ENCODE data around the gene PRDM15. TPM values are rescaled to one million over a fixed set of nuclear protein-coding genes. Genes with fewer than 3 reads are reported as not detected.

Gene PRDM15
- total RNA-seq, 3 donors from 2014 or later (not counting 1 experiment from before 2014, with no cell fraction given): 11.4 to 13.5 (median 11.9) TPM

GRCh38 chr21:41810597-41810932 is 68.6 kb downstream of the PRDM15 start:
- DNase-seq: no peak
- no peak for ATAC-seq
- Mint-ChIP-seq H3K27ac (no peak overlapping the region), H3K4me3 (no peak overlapping the region), H3K9me3 (peaks cover 8 to 9% of the 10 kb centered on the region in 2 donors), H3K36me3 (peaks cover 6% of the 10 kb centered on the region), H3K27me3 (ENCODE audit: low read depth in 2 of 2) (no peaks in the 10 kb centered on the region), H3K4me1 (peaks cover 0 to 16% of the 10 kb centered on the region in 2 donors)
- Histone ChIP-seq H3K4me1 (ENCODE audit: control insufficient read depth, insufficient read depth, low read length) (no peaks in the 10 kb centered on the region), H3K27me3 (ENCODE audit: control insufficient read depth, insufficient read depth, low read length) (no peaks in the 10 kb centered on the region), H3K9me3 (ENCODE audit: control insufficient read depth, insufficient read depth, low read length) (no peaks in the 10 kb centered on the region), H3K4me3 (ENCODE audit: low read length) (no peak overlapping the region), H3K36me3 (ENCODE audit: control insufficient read depth, insufficient read depth, low read length) (peaks cover 38% of the 10 kb centered on the region), H3K27ac (ENCODE audit: low read length) (no peak overlapping the region)
- TF ChIP-seq, protein P1, sequence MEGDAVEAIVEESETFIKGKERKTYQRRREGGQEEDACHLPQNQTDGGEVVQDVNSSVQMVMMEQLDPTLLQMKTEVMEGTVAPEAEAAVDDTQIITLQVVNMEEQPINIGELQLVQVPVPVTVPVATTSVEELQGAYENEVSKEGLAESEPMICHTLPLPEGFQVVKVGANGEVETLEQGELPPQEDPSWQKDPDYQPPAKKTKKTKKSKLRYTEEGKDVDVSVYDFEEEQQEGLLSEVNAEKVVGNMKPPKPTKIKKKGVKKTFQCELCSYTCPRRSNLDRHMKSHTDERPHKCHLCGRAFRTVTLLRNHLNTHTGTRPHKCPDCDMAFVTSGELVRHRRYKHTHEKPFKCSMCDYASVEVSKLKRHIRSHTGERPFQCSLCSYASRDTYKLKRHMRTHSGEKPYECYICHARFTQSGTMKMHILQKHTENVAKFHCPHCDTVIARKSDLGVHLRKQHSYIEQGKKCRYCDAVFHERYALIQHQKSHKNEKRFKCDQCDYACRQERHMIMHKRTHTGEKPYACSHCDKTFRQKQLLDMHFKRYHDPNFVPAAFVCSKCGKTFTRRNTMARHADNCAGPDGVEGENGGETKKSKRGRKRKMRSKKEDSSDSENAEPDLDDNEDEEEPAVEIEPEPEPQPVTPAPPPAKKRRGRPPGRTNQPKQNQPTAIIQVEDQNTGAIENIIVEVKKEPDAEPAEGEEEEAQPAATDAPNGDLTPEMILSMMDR (IDR thresholded peaks at IDR 0.05): no peak
- intact Hi-C loops (cut with micrococcal nuclease): no loop called here
- 96% methylated on average over 13 of the region's 13 CpGs for WGBS (ENCODE audit: insufficient coverage)

DNA sequence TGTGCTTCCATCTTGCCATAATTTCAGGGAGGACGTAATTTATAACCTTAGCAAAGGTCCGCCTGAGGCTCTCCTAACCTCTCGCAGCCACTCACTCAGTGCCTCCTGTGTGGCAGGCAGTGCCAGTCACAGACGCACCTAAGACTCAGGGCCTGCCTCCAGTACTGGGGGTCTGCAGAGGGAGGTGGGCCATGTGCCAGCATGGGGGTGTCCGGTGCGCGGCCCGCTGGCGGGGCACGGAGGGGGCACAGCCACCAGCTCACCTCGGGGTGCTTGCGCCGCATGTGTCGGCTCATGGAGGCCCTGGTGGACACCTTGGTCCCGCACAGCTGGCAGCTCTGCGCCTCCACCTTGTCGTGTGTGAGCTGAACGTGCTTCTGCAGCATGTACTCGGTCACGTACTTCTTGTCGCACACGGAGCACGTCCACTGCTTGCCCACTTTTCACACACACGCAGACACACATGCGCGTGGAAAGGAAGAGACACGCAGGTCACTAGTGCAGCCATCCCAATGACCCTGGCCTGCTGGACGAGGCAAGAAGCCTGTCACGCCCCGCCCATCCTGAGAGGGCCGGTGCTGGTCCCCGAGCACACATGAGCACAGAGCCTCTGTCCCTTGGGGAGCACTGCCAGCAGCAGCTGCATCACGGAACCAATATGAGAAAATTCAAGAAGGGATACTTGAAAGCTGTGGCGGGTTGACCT is 69.1 kb downstream of the PRDM15 start:
- no peak overlapping the region for H3K4me3 ChIP-seq (ENCODE audit: low read length)
- intact Hi-C loops (cut with micrococcal nuclease): loop anchor here (10.0 kb wide), 1 partner anchor 65 kb away; no protein-coding TSS in a partner anchor
- Mint-ChIP-seq H3K27me3 (ENCODE audit: low read depth in 2 of 2) (no peaks in the 10 kb centered on the region), H3K27ac (no peak overlapping the region), H3K36me3 (peaks cover 6% of the 10 kb centered on the region), H3K4me3 (no peak overlapping the region), H3K9me3 (peaks cover 10% of the 10 kb centered on the region in 2 donors), H3K4me1 (peaks cover 0 to 19% of the 10 kb centered on the region in 2 donors)
- ATAC-seq (peak in 1 of 3 donors; percentile 24), DNase-seq (no peak)
- H3K27ac ChIP-seq (ENCODE audit: low read length): no peak overlapping the region
- WGBS (ENCODE audit: insufficient coverage): 97% methylated on average over 34 of the region's 34 CpGs
- TF ChIP-seq, protein P1 (IDR thresholded peaks at IDR 0.05): no peak
- H3K9me3 ChIP-seq (ENCODE audit: control insufficient read depth, insufficient read depth, low read length): no peaks in the 10 kb centered on the region
- H3K27me3 ChIP-seq (ENCODE audit: control insufficient read depth, insufficient read depth, low read length): no peaks in the 10 kb centered on the region
- peaks cover 33% of the 10 kb centered on the region for H3K36me3 ChIP-seq (ENCODE audit: control insufficient read depth, insufficient read depth, low read length)
- H3K4me1 ChIP-seq (ENCODE audit: control insufficient read depth, insufficient read depth, low read length): no peaks in the 10 kb centered on the region

- intact Hi-C loops (cut with micrococcal nuclease): loop anchor here (10.0 kb wide), 1 partner anchor 64 kb away; no protein-coding TSS in a partner anchor
- Mint-ChIP-seq H3K27me3 (ENCODE audit: low read depth in 2 of 2) (no peaks in the 10 kb centered on the region), H3K27ac (no peak overlapping the region), H3K9me3 (peaks cover 10% of the 10 kb centered on the region in 2 donors), H3K36me3 (peaks cover 6% of the 10 kb centered on the region), H3K4me3 (no peak overlapping the region), H3K4me1 (peaks cover 0 to 19% of the 10 kb centered on the region in 2 donors)
- TF ChIP-seq, protein P1 (IDR thresholded peaks at IDR 0.05): no peak
- H3K4me1 ChIP-seq (ENCODE audit: control insufficient read depth, insufficient read depth, low read length): no peaks in the 10 kb centered on the region
- peaks cover 30% of the 10 kb centered on the region for H3K36me3 ChIP-seq (ENCODE audit: control insufficient read depth, insufficient read depth, low read length)
- no peak overlapping the region for H3K27ac ChIP-seq (ENCODE audit: low read length)
- no peak overlapping the region for H3K4me3 ChIP-seq (ENCODE audit: low read length)
- WGBS (ENCODE audit: insufficient coverage): 96% methylated on average over 21 of the region's 22 CpGs
- H3K27me3 ChIP-seq (ENCODE audit: control insufficient read depth, insufficient read depth, low read length): no peaks in the 10 kb centered on the region
- H3K9me3 ChIP-seq (ENCODE audit: control insufficient read depth, insufficient read depth, low read length): no peaks in the 10 kb centered on the region
- ATAC-seq (no peak), DNase-seq (no peak)
These were observed 70.3 kb downstream of the PRDM15 start for GRCh38 chr21:41808846-41809245.
